Gastrocnemius medialis (tissue), 4 donors: ENCODE results near the gene ZNF443. TPM values are rescaled to one million over a fixed set of nuclear protein-coding genes. Genes with fewer than 3 reads are reported as not detected.
"Not testable (repeated sequence)": the region's sequence is repeated elsewhere in the genome, so short reads cannot be mapped to it uniquely, and the experiment has no call there.

Experiments
- ATAC-seq, 2 donors: fragments of 150-250 bp; one replicate each; pipeline ENCODE4 v1.9.1; 2016
- DNase-seq, 2 donors: peaks; one replicate each; pipeline ENCODE4 v3.0.0-alpha.2; 2019
- H3K27ac ChIP-seq, 4 donors: fragments of 200-600 bp; sonication (generic); 1 replicate in 1 of 4; 2 replicates in 3 of 4; pipeline ENCODE4 v1.5.1; 2016 to 2018; ENCODE audit warnings: mild to moderate bottlenecking in 2 of 4, moderate library complexity in 1 of 4
- H3K27me3 ChIP-seq, 3 donors: fragments of 200-600 bp; sonication (generic) in 2 of 3; 1 replicate in 1 of 3; 2 replicates in 2 of 3; pipeline versions ENCODE4 v1.5.1 to v1.6.0; 2016 to 2019; ENCODE audit warnings: mild to moderate bottlenecking in 1 of 3, moderate library complexity in 1 of 3
- H3K36me3 ChIP-seq, 2 donors: fragments of 200-600 bp; sonication (generic) in 1 of 2; one replicate each; pipeline ENCODE4 v1.5.1; 2017 to 2018
- H3K4me1 ChIP-seq, 2 donors: fragments of 200-600 bp; sonication (generic) in 1 of 2; one replicate each; pipeline ENCODE4 v1.5.1; 2016 to 2017; ENCODE audit warnings: mild to moderate bottlenecking in 2 of 2
- H3K4me3 ChIP-seq, 4 donors: fragments of 200-600 bp; sonication (generic) in 3 of 4; 1 replicate in 1 of 4; 2 replicates in 3 of 4; pipeline ENCODE4 v1.5.1; 2016 to 2019; ENCODE audit warnings: mild to moderate bottlenecking in 2 of 4
- H3K9me3 ChIP-seq, 3 donors: fragments of 200-600 bp; sonication (generic) in 2 of 3; 1 replicate in 1 of 3; 2 replicates in 2 of 3; pipeline ENCODE4 v1.5.1; 2016 to 2019
- POLR2A ChIP-seq, 2 donors: fragments of 450-650 bp; IDR thresholded peaks; one replicate each; pipeline ENCODE4 v1.6.1; 2017; ENCODE audit warnings: antibody characterized with exemption in 2 of 2, mild to moderate bottlenecking in 2 of 2, moderate library complexity in 2 of 2
- in situ Hi-C, 4 donors: fragments of 200-750 bp; cut with MboI; loops; one replicate each; pipeline versions ENCODE4 v1.15.0 to v1.8.0; 2017; ENCODE audit warnings: low sequenced_read_pairs in 4 of 4
- intact Hi-C: fragments of 100-400 bp; cut with DNase I; formaldehyde crosslinking; loops from one replicate; pipeline ENCODE4 v1.15.1; 2023; ENCODE audit warnings: low total_unique reads
- total RNA-seq, 4 donors: library from RNA; depleted of rRNA; stranded (reverse); fragments of >200 nt; gene quantifications; one replicate each; pipeline versions ENCODE4 v1.1.0 to v1.2.3, GENCODE V29; 2016
- TF ChIP-seq, protein P1 (sequence below), 5 experiments: fragments of 450-650 bp in 3 of 5; fragments of 200-600 bp in 2 of 5; sonication (generic) in 2 of 5; IDR thresholded peaks in 4 of 5; conservative IDR thresholded peaks in 1 of 5; 1 replicate in 4 of 5; 2 replicates in 1 of 5; pipeline ENCODE4 v1.5.1; 2016 to 2019; ENCODE audit warnings: antibody characterized with exemption in 5 of 5, mild to moderate bottlenecking in 3 of 5, moderate library complexity in 3 of 5

The ZNF443 gene
- total RNA-seq, 4 donors from 2014 or later, result 0.95 to 2.3 (median 1.7) TPM

DNA sequence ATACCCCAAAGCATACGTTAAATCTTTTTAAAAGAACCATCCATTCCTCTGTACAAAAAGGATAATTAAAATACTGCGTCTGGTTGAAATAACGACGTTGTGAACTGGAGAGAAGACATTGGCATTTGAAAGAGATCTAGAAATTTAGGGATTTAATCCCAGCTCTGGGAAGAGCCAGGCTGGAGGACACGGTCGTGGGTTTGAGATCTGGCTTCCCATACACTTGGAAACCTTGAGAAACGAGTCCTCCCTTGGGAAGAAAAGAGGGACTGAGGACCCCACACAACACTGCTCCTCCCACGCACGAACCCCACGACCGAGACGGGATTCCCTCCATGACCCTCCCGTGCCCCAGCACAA, 43.2 kb upstream of the ZNF443 start:
- TF ChIP-seq, protein P1, sequence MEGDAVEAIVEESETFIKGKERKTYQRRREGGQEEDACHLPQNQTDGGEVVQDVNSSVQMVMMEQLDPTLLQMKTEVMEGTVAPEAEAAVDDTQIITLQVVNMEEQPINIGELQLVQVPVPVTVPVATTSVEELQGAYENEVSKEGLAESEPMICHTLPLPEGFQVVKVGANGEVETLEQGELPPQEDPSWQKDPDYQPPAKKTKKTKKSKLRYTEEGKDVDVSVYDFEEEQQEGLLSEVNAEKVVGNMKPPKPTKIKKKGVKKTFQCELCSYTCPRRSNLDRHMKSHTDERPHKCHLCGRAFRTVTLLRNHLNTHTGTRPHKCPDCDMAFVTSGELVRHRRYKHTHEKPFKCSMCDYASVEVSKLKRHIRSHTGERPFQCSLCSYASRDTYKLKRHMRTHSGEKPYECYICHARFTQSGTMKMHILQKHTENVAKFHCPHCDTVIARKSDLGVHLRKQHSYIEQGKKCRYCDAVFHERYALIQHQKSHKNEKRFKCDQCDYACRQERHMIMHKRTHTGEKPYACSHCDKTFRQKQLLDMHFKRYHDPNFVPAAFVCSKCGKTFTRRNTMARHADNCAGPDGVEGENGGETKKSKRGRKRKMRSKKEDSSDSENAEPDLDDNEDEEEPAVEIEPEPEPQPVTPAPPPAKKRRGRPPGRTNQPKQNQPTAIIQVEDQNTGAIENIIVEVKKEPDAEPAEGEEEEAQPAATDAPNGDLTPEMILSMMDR (IDR thresholded peaks at IDR 0.05 in 4 of 5, conservative IDR thresholded peaks at IDR 0.05 in 1 of 5), result no peak
- no peak for TF ChIP-seq POLR2A (IDR thresholded peaks at IDR 0.05)
- in situ Hi-C loops, result no loop called here

GRCh38 chr19:12482509-12482886, 41.7 kb upstream of the ZNF443 start:
- Histone ChIP-seq H3K36me3 (no peaks in the 10 kb centered on the region), H3K9me3 (no peaks in the 10 kb centered on the region), H3K27ac (no peak overlapping the region), H3K4me3 (no peak overlapping the region), H3K4me1 (peaks cover 6 to 7% of the 10 kb centered on the region in 2 donors), H3K27me3 (no peaks in the 10 kb centered on the region)
- TF ChIP-seq, protein P1 (IDR thresholded peaks at IDR 0.05 in 4 of 5, conservative IDR thresholded peaks at IDR 0.05 in 1 of 5), result no peak
- no peak for TF ChIP-seq POLR2A (IDR thresholded peaks at IDR 0.05)
- intact Hi-C loops (no loop called here), in situ Hi-C loops (no loop called here)
- no peak for DNase-seq
- ATAC-seq, result no peak

More for the DNA sequence above, 43.2 kb upstream of the ZNF443 start:
- H3K27me3 ChIP-seq, result no peaks in the 10 kb centered on the region
- ATAC-seq (no peak), DNase-seq (no peak)
- peak overlapping the region; percentile 62 to 74 (median 68) for H3K27ac ChIP-seq
- H3K36me3 ChIP-seq, result no peaks in the 10 kb centered on the region
- H3K4me3 ChIP-seq, result peak overlapping the region; percentile 66 to 97 (median 87)
- no peaks in the 10 kb centered on the region for H3K9me3 ChIP-seq
- intact Hi-C loops, result no loop called here
- H3K4me1 ChIP-seq, result peaks cover 6 to 7% of the 10 kb centered on the region in 2 donors

DNA sequence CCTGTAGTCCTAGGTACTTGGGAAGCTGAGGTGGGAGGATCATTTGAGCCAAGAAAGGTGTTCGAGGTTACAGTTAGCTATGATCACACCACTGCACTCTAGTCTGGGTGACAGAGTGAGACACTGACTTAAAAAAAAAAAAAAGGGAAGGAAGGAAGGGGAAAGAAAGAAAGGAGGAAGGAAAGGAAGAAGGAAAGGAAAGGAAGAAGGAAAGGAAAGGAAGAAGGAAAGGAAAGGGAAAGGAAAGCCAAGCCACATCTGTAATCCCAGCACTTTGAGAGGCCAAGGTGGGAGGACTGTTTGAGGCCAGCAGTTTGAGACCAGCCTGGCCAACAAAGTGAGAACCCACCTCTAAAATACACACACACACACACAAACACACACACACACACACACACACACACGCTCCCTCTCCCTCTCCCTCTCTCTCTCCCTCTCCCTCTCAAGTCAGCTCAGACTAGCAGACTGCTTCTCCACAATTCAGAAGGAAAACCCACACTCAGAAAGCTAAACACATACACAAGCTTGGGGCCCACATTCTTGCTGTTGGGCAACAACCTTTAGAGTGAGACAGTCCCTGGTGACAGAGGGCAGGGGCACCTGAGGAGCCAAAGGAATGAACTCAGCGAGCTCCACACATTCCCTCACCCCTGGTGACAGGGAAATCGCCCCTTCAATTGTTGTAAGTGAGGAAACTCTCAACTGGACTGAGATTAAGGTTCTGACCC, 41.1 kb upstream of the ZNF443 start:
- peaks cover 6 to 7% of the 10 kb centered on the region in 2 donors for H3K4me1 ChIP-seq
- no peaks in the 10 kb centered on the region for H3K36me3 ChIP-seq
- no peaks in the 10 kb centered on the region for H3K9me3 ChIP-seq
- intact Hi-C loops (no loop called here), in situ Hi-C loops (no loop called here)
- H3K4me3 ChIP-seq, result no peak overlapping the region
- TF ChIP-seq POLR2A (IDR thresholded peaks at IDR 0.05), result no peak
- TF ChIP-seq, protein P1 (IDR thresholded peaks at IDR 0.05 in 4 of 5, conservative IDR thresholded peaks at IDR 0.05 in 1 of 5), result no peak
- ATAC-seq, result no peak
- H3K27me3 ChIP-seq, result no peaks in the 10 kb centered on the region
- no peak for DNase-seq
- no peak overlapping the region for H3K27ac ChIP-seq

DNA sequence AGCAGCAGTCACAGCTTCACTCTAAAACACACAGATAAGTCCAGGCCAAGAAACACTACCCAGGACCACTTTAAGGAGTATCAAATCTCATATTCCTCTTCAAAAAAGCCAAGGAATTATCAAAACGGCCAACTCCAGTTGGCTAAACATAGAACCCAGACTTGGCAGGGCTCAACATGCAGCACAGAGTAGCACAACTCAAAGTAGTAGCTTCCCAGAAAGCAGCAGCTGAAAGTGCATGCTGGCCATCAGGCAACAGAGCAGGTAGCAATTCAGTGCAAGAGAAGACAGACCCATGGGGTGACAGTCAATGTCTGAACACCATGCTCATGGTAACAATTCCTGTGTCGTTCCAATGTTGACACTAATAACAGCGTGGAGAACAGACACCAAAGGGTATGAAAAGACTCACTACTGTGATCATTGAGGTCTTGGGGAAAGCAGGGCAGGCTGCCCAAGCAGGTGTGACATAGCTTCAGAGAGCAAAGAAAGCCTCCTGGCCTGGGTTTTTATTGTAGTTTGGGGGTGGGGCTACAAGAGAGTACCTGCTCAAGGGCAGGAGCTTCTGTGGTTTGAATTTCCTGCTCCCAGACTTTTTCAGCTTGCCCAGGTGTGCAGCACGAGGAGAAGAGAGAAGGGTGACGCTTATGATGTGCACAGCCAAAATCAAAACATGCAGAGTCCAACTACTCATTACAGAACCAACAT, 37.6 kb upstream of the ZNF443 start:
- intact Hi-C loops (no loop called here), in situ Hi-C loops (no loop called here)
- H3K4me1 ChIP-seq, result peaks cover 0 to under 1% of the 10 kb centered on the region in 2 donors
- DNase-seq, result no peak
- no peak overlapping the region for H3K27ac ChIP-seq
- H3K9me3 ChIP-seq, result no peaks in the 10 kb centered on the region
- H3K27me3 ChIP-seq, result no peaks in the 10 kb centered on the region
- TF ChIP-seq, protein P1 (IDR thresholded peaks at IDR 0.05 in 4 of 5, conservative IDR thresholded peaks at IDR 0.05 in 1 of 5), result no peak
- TF ChIP-seq POLR2A (IDR thresholded peaks at IDR 0.05), result no peak
- no peak overlapping the region for H3K4me3 ChIP-seq
- no peaks in the 10 kb centered on the region for H3K36me3 ChIP-seq
- no peak for ATAC-seq

DNA sequence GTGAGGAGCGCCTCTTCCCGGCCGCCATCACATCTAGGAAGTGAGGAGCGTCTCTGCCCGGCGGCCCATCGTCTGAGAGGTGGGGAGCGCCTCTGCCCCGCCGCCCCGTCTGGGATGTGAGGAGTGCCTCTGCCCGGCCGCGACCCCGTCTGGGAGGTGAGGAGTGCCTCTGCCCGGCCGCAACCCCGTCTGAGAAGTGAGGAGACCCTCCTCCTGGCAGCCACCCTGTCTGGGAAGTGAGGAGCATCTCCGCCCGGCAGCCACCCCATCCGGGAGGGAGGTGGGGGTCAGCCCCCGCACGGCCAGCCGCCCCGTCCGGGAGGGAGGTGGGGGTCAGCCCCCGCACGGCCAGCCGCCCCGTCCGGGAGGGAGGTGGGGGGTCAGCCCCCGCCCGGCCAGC, 26.8 kb upstream of the ZNF443 start:
- H3K27me3 ChIP-seq, result not testable (repeated sequence)

More for the DNA sequence above, 26.8 kb upstream of the ZNF443 start:
- DNase-seq, H3K27ac ChIP-seq, intact Hi-C loops, H3K4me3 ChIP-seq, H3K4me1 ChIP-seq, in situ Hi-C loops, ATAC-seq: not testable (repeated sequence)
- peaks cover 6 to 38% of the 10 kb centered on the region in 2 donors for H3K36me3 ChIP-seq
- peaks cover 17 to 41% (median 28%) of the 10 kb centered on the region in 3 donors for H3K9me3 ChIP-seq
